Right lobe of liver (tissue), 6 donors: ENCODE measurements around the gene SNCG. TPM values are rescaled to one million over a fixed set of nuclear protein-coding genes. Genes with fewer than 3 reads are reported as not detected.
A peak's percentile ranks its signal among the peaks of the same experiment; 100 is the strongest.
"Not testable (repeated sequence)": the region's sequence is repeated elsewhere in the genome, so short reads cannot be mapped to it uniquely, and the experiment has no call there.

Source experiments
- ATAC-seq, 4 donors: fragments of 200-7000 bp; cut with Tn5 transposase; one replicate each; pipeline ENCODE4 v1.9.1; 2020; ENCODE audit warnings: mild to moderate bottlenecking in 4 of 4, moderate library complexity in 4 of 4
- DNase-seq, 3 donors: peaks; one replicate each; pipeline ENCODE4 v3.0.0-alpha.2; 2020
- H3K27ac ChIP-seq, 3 donors: fragments of 200-600 bp; one replicate each; pipeline ENCODE4 v1.8.0; 2022
- H3K27me3 ChIP-seq, 2 donors: fragments of 200-600 bp; one replicate each; pipeline ENCODE4 v1.8.0; 2022
- H3K36me3 ChIP-seq, 4 donors: fragments of 200-600 bp; sonication (generic) in 1 of 4; one replicate each; pipeline versions ENCODE4 v1.5.1 to v1.8.0; 2017 to 2022; ENCODE audit warnings: control low read depth in 1 of 4
- H3K4me1 ChIP-seq, 4 donors: fragments of 200-600 bp; sonication (generic) in 1 of 4; one replicate each; pipeline versions ENCODE4 v1.5.1 to v1.8.0; 2017 to 2022; ENCODE audit warnings: control low read depth in 1 of 4
- H3K4me3 ChIP-seq, 3 donors: fragments of 200-600 bp; one replicate each; pipeline ENCODE4 v1.8.0; 2022
- H3K9me3 ChIP-seq, 4 donors: fragments of 200-600 bp; sonication (generic) in 1 of 4; one replicate each; pipeline versions ENCODE4 v1.5.1 to v1.8.0; 2017 to 2022; ENCODE audit warnings: control low read depth in 1 of 4
- POLR2A ChIP-seq: fragments of 450-650 bp; IDR thresholded peaks from one replicate; pipeline ENCODE4 v1.6.1; 2017; ENCODE audit warnings: antibody characterized with exemption, mild to moderate bottlenecking
- WGBS: methylation state at CpG from one replicate; pipeline ENCODE4 v1.1.6; 2018; ENCODE audit warnings: low coverage, low lambda C conversion rate; ENCODE audit not compliant: insufficient coverage; ENCODE audit errors: missing lambda C conversion rate; 5-methylcytosine and 5-hydroxymethylcytosine counted together
- intact Hi-C, 2 donors: fragments of 100-400 bp; cut with DNase I; formaldehyde crosslinking; loops; one replicate each; pipeline versions ENCODE4 v1.11.2 to v1.14.1; 2022
- total RNA-seq, 6 experiments: library from RNA; depleted of rRNA in 2 of 6; stranded (reverse); fragments of >200 nt in 2 of 6; fragmentation: NEBNext Ultra II Directional in 3 of 6; extraction: Animal tissue kit (Norgen Biotek cat#: 25700) in 3 of 6; gene quantifications; one replicate each; pipeline versions ENCODE4 v1.1.0 to v1.2.4, GENCODE V29; 2016 to 2023
- TF ChIP-seq, protein P1 (sequence below), 4 donors: fragments of 200-600 bp in 3 of 4; fragments of 450-650 bp in 1 of 4; IDR thresholded peaks; one replicate each; pipeline versions ENCODE4 v1.5.1 to v1.8.0; 2016 to 2022; ENCODE audit warnings: antibody characterized with exemption in 4 of 4, mild to moderate bottlenecking in 2 of 4
- donor health status: DM: no; HTN: yes; CAD: no.
- donor health status: DM: no; HTN: no; CAD: no.
- donor health status: DM: no; HTN: no; CAD: no.
- donor health status: DM: no; HTN: yes; CAD: no.
- donor health status: DM: no; HTN: yes; CAD: no.

SNCG gene
- total RNA-seq, 6 experiments from 2014 or later, result 1.1 to 21.2 (median 2.2) TPM

- intact Hi-C loops, result no loop called here
- H3K36me3 ChIP-seq, result no peaks in the 10 kb centered on the region
- H3K4me3 ChIP-seq, result no peak overlapping the region
- no peaks in the 10 kb centered on the region for H3K9me3 ChIP-seq
- ATAC-seq, result peak; percentile 23 to 41 (median 34)
- no peaks in the 10 kb centered on the region for H3K27me3 ChIP-seq
- DNase-seq, result no peak
- TF ChIP-seq POLR2A, result no peak
- TF ChIP-seq, protein P1, sequence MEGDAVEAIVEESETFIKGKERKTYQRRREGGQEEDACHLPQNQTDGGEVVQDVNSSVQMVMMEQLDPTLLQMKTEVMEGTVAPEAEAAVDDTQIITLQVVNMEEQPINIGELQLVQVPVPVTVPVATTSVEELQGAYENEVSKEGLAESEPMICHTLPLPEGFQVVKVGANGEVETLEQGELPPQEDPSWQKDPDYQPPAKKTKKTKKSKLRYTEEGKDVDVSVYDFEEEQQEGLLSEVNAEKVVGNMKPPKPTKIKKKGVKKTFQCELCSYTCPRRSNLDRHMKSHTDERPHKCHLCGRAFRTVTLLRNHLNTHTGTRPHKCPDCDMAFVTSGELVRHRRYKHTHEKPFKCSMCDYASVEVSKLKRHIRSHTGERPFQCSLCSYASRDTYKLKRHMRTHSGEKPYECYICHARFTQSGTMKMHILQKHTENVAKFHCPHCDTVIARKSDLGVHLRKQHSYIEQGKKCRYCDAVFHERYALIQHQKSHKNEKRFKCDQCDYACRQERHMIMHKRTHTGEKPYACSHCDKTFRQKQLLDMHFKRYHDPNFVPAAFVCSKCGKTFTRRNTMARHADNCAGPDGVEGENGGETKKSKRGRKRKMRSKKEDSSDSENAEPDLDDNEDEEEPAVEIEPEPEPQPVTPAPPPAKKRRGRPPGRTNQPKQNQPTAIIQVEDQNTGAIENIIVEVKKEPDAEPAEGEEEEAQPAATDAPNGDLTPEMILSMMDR (IDR thresholded peaks at IDR 0.05), result no peak
- no peaks in the 10 kb centered on the region for H3K4me1 ChIP-seq
- WGBS, result 30% methylated on average over 3 of the region's 3 CpGs
- no peak overlapping the region for H3K27ac ChIP-seq
Observed at GRCh38 chr10:86979977-86980448, 21.6 kb downstream of the SNCG start.

GRCh38 chr10:86981020-86981419, 22.6 kb downstream of the SNCG start:
- 83% methylated on average over 4 of the region's 6 CpGs for WGBS
- H3K27me3 ChIP-seq, DNase-seq, H3K27ac ChIP-seq, H3K4me1 ChIP-seq, ATAC-seq, H3K36me3 ChIP-seq, H3K9me3 ChIP-seq, intact Hi-C loops, H3K4me3 ChIP-seq: not testable (repeated sequence)

GRCh38 chr10:86981716-86982115, 23.3 kb downstream of the SNCG start:
- Histone ChIP-seq H3K27me3 (no peaks in the 10 kb centered on the region), H3K9me3 (no peaks in the 10 kb centered on the region), H3K27ac (no peak overlapping the region), H3K4me3 (no peak overlapping the region), H3K4me1 (no peaks in the 10 kb centered on the region), H3K36me3 (no peaks in the 10 kb centered on the region)
- 73% methylated on average over 5 of the region's 5 CpGs for WGBS
- intact Hi-C loops, result no loop called here
- DNase-seq, result no peak
- ATAC-seq, result no peak
- no peak for TF ChIP-seq POLR2A
- TF ChIP-seq, protein P1 (IDR thresholded peaks at IDR 0.05), result no peak

GRCh38 chr10:86984498-86984897, 26.1 kb downstream of the SNCG start:
- H3K36me3 ChIP-seq, DNase-seq, H3K4me3 ChIP-seq, H3K27ac ChIP-seq, H3K27me3 ChIP-seq, H3K4me1 ChIP-seq, H3K9me3 ChIP-seq, intact Hi-C loops, ATAC-seq: not testable (repeated sequence)
- WGBS, result 94% methylated on average over 3 of the region's 4 CpGs

GRCh38 chr10:86988520-86988919, 30.1 kb downstream of the SNCG start:
- TF ChIP-seq POLR2A, result no peak
- TF ChIP-seq, protein P1 (IDR thresholded peaks at IDR 0.05), result no peak
- Histone ChIP-seq H3K36me3 (no peaks in the 10 kb centered on the region), H3K27me3 (no peaks in the 10 kb centered on the region), H3K9me3 (no peaks in the 10 kb centered on the region), H3K4me3 (no peak overlapping the region), H3K27ac (no peak overlapping the region), H3K4me1 (no peaks in the 10 kb centered on the region)
- intact Hi-C loops, result no loop called here
- WGBS, result 56% methylated on average over 1 of the region's 1 CpG
- ATAC-seq (no peak), DNase-seq (no peak)

DNA sequence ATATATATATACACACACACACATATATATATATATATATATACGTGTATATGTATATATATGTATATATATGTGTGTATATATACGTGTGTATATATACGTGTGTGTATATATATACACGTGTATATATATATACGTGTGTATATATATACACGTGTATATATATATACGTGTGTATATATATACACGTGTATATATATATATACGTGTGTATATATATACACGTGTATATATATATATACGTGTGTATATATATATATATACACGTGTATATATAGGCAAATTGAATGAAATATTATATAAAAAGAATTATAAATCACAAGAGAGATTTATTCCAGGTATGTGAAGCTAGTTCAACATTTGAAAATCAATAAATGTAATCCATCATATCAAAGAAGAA, 33.0 kb downstream of the SNCG start:
- H3K36me3 ChIP-seq, H3K9me3 ChIP-seq, H3K27ac ChIP-seq, intact Hi-C loops, ATAC-seq, H3K4me1 ChIP-seq, DNase-seq, H3K27me3 ChIP-seq, H3K4me3 ChIP-seq: not testable (repeated sequence)
- 65% methylated on average over 12 of the region's 12 CpGs for WGBS
